Stimulated activated naive CD8-positive, alpha-beta T cell treated with anti-CD3 and anti-CD28 coated beads, Interleukin-15, Interleukin-2, amounts not matched to agents 100 ng/mL and 50 ng/mL, for 24 hours (primary cell): ENCODE results near the gene SMURF1.
"Not testable (repeated sequence)": the region's sequence is repeated elsewhere in the genome, so short reads cannot be mapped to it uniquely, and the experiment has no call there.

Experiments used
- H3K27ac Mint-ChIP-seq: one replicate; pipeline ENCODE4 v1.8.0; 2021; ENCODE audit warnings: mild to moderate bottlenecking, mixed read lengths
- H3K27me3 Mint-ChIP-seq: one replicate; pipeline ENCODE4 v1.8.0; 2021; ENCODE audit warnings: mixed read lengths
- H3K36me3 Mint-ChIP-seq: one replicate; pipeline ENCODE4 v1.8.0; 2021; ENCODE audit warnings: low read depth, mixed read lengths
- H3K4me1 Mint-ChIP-seq: one replicate; pipeline ENCODE4 v1.8.0; 2021; ENCODE audit warnings: low read depth, mixed read lengths
- H3K4me3 Mint-ChIP-seq: one replicate; pipeline ENCODE4 v1.8.0; 2021; ENCODE audit warnings: mild to moderate bottlenecking, mixed read lengths
- H3K9me3 Mint-ChIP-seq: one replicate; pipeline ENCODE4 v1.8.0; 2021; ENCODE audit warnings: mixed read lengths

SMURF1 gene

DNA sequence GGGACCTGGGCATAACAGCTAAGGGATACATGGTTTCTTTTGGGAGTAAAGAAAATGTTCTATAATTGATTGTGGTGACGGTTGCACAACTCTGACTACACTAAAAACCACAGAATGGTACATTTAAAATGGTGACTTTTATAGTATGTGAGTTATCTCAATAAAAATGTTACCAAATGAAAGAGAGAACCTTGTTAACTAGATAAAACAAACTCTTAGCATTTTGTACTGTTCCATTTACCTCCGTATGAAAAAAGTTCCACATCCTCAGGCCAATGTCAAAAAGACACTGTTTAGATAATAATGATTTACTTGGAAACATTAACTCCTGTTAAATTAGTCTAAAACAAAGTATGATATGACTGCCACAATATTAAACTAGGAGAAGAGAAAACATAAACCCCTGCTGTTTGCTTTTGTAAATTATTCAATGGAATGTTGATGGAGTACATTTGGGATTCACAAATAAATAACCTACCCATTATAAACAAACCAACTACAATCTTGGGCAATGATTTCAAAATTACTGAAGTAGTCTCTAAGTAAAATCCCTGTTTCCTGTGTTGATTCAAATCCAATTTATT, 60.7 kb downstream of the SMURF1 start:
- no peak overlapping the region for H3K4me3 Mint-ChIP-seq
- peaks cover 34% of the 10 kb centered on the region for H3K4me1 Mint-ChIP-seq
- no peak overlapping the region for H3K27ac Mint-ChIP-seq
- H3K9me3 Mint-ChIP-seq, result no peaks in the 10 kb centered on the region
- peaks cover 8% of the 10 kb centered on the region for H3K36me3 Mint-ChIP-seq
- no peaks in the 10 kb centered on the region for H3K27me3 Mint-ChIP-seq

DNA sequence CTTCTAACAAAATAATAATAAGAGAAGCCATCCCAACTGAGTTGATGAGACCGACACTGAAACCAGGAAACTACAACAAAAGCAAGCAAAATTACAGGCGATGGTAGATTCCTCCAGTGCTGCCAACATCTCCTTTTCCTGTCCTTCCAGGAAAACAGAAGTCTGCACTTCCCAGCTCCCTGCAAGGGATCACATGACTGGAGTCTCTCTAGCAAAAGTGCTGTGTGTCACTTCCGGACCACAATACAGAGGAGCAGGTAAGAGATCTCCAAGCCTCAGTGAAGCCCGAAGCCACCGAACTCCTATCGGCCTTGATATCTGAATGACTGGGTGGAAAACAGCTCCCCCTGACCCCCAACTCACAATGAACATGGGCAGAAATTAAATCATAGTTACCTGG, 63.2 kb downstream of the SMURF1 start:
- Mint-ChIP-seq H3K4me1 (peaks cover 39% of the 10 kb centered on the region), H3K4me3 (no peak overlapping the region), H3K27me3 (no peaks in the 10 kb centered on the region), H3K36me3 (no peaks in the 10 kb centered on the region), H3K9me3 (no peaks in the 10 kb centered on the region), H3K27ac (no peak overlapping the region)

DNA sequence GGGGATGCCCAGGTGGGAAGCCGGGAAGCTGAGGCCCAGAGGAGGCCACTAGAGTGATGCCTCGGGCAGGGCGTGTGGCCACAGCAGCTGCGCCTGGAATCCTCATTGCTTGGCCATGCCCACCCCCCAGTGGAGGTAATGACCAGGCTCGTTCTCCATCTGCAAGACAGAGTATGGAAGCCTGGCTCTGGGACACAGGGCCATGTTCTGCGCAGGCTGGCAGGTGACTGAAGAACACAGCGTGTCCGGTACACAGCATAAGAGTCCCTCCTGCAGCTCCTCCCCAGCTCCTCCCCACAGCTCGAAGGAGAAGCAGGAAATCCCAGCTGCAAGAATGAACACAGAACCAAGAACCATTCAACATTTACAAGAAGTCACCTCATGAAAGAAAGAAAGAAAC, 64.8 kb downstream of the SMURF1 start:
- peaks cover 35% of the 10 kb centered on the region for H3K4me1 Mint-ChIP-seq
- H3K36me3 Mint-ChIP-seq, result no peaks in the 10 kb centered on the region
- H3K4me3 Mint-ChIP-seq, result no peak overlapping the region
- no peaks in the 10 kb centered on the region for H3K27me3 Mint-ChIP-seq
- no peaks in the 10 kb centered on the region for H3K9me3 Mint-ChIP-seq
- H3K27ac Mint-ChIP-seq, result no peak overlapping the region

DNA sequence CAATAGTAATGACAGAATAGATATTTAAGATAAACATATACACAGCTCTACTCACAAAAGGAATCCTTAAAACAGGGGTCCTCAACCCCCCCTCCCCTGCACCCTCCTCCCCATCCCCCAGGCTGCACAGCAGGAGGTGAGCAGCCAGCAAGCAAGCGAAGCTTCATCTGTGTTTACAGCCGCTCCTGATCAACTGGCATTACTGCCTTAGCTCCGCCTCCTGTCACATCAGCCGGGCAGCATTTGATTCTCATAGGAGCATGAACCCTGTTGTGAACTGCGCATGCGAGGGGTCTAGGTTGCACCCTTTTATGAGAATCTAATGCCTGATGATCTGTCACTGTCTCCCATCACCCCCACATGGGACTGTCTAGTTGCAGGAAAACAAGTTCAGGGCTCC, 65.5 kb downstream of the SMURF1 start:
- Mint-ChIP-seq H3K9me3 (no peaks in the 10 kb centered on the region), H3K4me3 (no peak overlapping the region), H3K4me1 (peaks cover 28% of the 10 kb centered on the region)

DNA sequence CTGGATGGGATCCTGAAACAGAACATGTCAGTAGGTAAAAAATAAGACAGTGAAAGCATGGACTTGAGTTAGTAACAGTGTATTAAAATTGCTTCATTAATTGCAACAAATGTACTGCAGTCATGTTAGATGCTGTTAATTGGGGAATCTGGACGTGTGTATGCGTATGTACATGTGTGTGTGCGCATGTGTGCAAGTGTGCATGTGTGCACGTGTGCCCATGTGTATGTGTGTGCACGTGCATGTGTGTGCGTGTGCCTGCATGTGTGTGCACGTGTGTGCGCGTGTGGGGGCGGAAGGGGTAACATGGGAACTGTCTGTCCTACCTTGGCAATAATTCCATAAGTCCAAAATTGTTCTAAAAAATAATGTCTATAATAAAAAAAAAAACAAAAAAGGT, 67.3 kb downstream of the SMURF1 start:
- peaks cover 24% of the 10 kb centered on the region for H3K4me1 Mint-ChIP-seq
- no peak overlapping the region for H3K4me3 Mint-ChIP-seq
- H3K9me3 Mint-ChIP-seq, result no peaks in the 10 kb centered on the region
- no peak overlapping the region for H3K27ac Mint-ChIP-seq
- H3K27me3 Mint-ChIP-seq, result no peaks in the 10 kb centered on the region
- no peaks in the 10 kb centered on the region for H3K36me3 Mint-ChIP-seq

More for the DNA sequence above, 65.5 kb downstream of the SMURF1 start:
- Mint-ChIP-seq H3K36me3 (no peaks in the 10 kb centered on the region), H3K27ac (no peak overlapping the region), H3K27me3 (no peaks in the 10 kb centered on the region)

DNA sequence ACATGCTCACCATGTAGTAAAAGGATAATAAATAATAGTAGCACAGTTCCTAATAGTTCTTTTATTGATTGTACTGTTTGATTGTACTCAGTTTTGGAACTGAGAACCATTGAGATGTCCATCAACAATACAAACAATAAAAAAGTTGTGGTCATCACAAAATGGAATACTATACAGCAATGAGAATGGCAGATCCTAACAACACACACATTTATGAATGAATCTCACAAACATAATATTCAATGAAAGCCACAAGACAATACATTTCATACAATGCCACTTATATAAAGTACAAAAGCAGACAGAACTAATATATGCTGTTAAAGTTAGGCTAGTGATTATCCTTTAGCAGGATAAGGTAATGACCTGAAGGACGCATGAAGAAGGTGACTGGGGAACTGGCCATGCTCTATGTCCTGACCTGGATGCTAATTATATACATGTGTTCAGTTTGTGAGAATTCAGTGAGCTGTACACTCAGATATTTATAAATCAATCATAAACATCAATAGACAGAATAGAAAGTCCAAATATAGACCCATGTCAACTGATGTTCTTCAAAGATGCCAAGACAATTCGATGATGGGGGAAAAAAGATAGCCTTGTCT, 70.0 kb downstream of the SMURF1 start:
- Mint-ChIP-seq H3K9me3 (no peaks in the 10 kb centered on the region), H3K36me3 (no peaks in the 10 kb centered on the region), H3K4me1 (peaks cover 21% of the 10 kb centered on the region), H3K27ac (no peak overlapping the region), H3K4me3 (no peak overlapping the region), H3K27me3 (no peaks in the 10 kb centered on the region)

DNA sequence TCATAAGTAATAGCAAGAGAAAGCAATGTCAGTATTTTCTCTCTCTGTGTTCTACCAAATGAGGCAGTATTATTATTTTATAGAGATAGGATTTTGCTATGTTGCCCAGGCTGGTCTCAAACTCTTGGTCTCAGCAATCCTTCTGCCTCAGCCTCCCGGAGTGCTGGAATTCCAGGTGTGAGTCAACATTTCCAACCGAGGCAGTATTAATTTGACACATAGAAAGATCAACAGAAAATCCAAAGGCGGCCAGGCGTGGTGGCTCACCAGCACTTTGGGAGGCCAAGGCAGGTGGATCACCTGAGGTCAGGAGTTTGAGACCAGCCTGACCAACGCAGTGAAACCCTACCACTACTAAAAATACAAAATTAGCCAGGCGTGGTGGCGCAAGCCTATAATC, 71.8 kb downstream of the SMURF1 start:
- H3K27ac Mint-ChIP-seq, result no peak overlapping the region
- H3K4me1 Mint-ChIP-seq, result peaks cover 20% of the 10 kb centered on the region
- H3K9me3 Mint-ChIP-seq, result no peaks in the 10 kb centered on the region
- H3K36me3 Mint-ChIP-seq, result no peaks in the 10 kb centered on the region
- no peak overlapping the region for H3K4me3 Mint-ChIP-seq
- H3K27me3 Mint-ChIP-seq, result no peaks in the 10 kb centered on the region

DNA sequence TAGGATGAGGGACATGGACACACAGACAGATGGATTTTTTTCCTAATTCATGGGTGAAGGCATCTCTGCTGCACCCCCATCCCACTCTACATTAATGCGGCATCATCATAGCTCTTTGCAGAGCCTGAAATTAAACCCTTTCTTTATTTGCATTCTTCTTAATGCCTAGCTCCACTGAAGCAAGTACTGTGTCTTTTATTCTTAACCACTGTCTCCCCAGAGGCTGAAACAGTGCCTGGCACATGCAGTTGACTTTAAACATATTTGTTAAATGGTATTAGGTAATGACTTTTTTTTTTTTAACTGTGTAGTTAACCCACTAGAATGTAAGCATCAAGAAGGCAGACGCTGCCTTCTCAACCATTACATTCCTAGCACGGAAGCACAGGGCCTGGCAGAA, 73.5 kb downstream of the SMURF1 start:
- Mint-ChIP-seq H3K9me3 (no peaks in the 10 kb centered on the region), H3K36me3 (no peaks in the 10 kb centered on the region), H3K4me1 (peaks cover 13% of the 10 kb centered on the region), H3K4me3 (no peak overlapping the region), H3K27ac (no peak overlapping the region), H3K27me3 (no peaks in the 10 kb centered on the region)

DNA sequence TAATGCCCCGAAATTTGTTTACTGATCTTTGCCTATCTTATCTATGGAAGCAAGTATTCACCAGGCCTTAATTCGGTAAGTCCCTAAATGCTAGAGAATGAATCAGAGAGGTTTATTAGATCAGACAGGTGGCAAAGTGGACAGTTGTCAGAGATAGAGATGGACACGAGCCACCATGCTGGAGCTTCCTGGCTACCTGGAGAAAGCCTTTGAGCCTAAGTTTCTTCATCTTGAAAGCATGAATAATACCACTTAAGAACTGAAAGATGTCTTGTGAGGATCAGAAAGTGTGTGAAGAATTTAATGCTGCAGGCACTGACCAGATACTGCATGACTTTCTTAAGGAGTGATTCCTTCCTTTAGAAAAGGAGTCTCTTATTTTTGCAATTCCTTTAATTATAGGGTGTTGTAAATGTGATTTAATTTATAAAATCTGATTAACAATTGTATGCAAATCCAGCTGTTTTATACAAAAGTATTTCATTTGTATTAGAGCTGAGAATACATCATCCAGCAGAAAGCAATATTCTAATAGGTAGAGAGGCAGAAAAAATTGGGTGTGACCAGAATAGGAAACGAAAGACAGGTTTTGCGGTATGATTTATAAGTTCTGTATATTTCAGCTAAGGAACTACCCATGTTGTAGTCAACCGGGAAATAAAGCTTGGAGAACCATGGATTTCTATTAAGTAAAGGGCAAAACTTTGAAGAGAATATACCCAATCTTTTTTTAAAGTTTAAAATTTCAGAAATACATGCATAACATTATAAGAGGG, 82.7 kb downstream of the SMURF1 start:
- Mint-ChIP-seq H3K4me3 (no peak overlapping the region), H3K4me1 (peaks cover 9% of the 10 kb centered on the region), H3K27me3 (no peaks in the 10 kb centered on the region), H3K27ac (no peak overlapping the region), H3K9me3 (no peaks in the 10 kb centered on the region), H3K36me3 (peaks cover 12% of the 10 kb centered on the region)

DNA sequence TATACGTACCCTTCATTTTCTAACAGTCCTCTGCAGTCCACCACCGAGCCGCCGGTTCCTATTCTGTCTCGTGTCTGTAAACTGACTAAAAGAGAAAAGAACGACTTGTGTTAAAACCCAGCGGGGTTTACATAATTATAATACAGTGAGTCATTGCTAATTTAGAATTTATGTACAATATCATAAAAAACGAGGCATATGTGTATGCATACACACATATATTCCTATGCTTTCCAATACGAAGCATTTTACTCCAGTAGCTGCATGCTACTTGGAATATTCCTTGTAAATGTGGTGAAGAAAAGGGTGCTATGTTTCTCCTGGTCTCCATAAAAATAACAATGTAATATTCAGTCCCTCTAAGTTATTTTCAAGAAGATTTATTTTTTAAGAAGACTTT, 89.1 kb downstream of the SMURF1 start:
- H3K27me3 Mint-ChIP-seq, result no peaks in the 10 kb centered on the region
- H3K27ac Mint-ChIP-seq, result no peak overlapping the region
- no peak overlapping the region for H3K4me3 Mint-ChIP-seq
- peaks cover 47% of the 10 kb centered on the region for H3K36me3 Mint-ChIP-seq
- no peaks in the 10 kb centered on the region for H3K9me3 Mint-ChIP-seq
- H3K4me1 Mint-ChIP-seq, result peaks cover 16% of the 10 kb centered on the region

DNA sequence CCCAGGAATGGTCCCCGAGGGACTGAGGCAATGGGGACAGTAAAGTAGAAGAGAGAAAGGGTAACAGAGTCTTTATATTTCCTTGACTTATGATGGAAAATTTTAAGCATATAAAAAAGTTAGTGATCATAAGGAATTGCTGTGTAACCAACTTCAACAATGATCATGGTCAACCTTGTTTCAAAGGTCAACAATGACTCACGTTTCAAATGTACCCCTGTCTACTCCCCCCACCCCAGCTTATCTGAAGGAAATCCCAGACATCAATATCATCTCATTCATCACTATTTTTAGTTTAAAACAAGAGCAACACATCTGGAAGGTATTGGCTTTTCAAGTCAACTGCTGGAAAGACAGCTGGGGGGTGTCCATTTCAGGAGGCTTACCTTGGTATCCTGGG, 92.9 kb downstream of the SMURF1 start:
- no peak overlapping the region for H3K4me3 Mint-ChIP-seq
- H3K27ac Mint-ChIP-seq, result peak overlapping the region; percentile 63
- H3K36me3 Mint-ChIP-seq, result peaks cover 49% of the 10 kb centered on the region
- no peaks in the 10 kb centered on the region for H3K9me3 Mint-ChIP-seq
- peaks cover 16% of the 10 kb centered on the region for H3K4me1 Mint-ChIP-seq
- no peaks in the 10 kb centered on the region for H3K27me3 Mint-ChIP-seq

DNA sequence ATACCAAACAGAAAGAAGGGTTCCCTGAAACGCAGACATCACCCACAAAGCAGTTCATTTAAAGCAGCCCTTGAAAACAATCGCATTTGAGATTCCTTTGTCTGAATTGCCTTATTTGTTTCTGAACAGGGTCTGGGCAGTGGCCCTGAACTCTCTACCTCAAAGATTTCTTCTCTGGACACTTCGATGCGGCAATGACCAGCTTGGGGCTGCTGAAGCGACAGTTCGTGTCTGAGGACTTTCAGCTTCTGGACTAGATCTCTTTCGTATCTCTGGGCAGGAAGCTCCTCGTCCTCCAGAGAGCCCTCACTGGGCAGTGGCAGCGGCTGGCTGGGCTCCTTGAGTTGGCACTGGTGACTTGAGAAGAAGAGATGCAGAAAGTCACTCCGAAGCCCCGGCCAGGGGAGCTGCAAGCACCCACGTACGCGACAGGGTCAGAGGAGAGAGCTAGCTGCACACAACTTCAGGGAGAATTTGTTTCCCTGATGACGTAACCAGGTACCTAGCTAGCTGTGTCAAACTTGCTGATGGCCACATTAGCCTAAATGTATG, 96.3 kb downstream of the SMURF1 start:
- Mint-ChIP-seq H3K9me3 (no peaks in the 10 kb centered on the region), H3K27me3 (no peaks in the 10 kb centered on the region), H3K27ac (no peak overlapping the region), H3K36me3 (peaks cover 65% of the 10 kb centered on the region), H3K4me1 (peaks cover 16% of the 10 kb centered on the region), H3K4me3 (no peak overlapping the region)

DNA sequence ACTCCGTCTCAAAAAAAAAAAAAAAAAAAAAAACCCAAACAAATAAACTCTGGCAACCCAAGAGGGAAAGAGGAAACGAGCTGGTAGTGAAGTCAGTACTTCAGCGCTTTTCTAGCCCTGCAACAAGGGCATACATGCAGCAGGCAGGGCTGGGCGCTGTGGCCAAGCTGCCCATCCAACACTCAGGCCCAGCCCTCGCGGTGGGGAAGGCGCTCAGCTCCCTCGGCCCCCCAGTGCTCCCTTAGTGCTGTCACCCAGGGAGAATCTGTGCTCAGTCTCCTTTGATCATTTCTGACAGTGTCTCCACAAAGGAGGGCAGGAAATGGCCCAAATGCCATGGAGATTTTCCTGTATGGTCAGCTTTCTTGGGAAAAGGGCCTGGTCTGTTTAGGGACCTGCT, 97.2 kb downstream of the SMURF1 start:
- Mint-ChIP-seq H3K27me3 (no peaks in the 10 kb centered on the region), H3K4me1 (peaks cover 16% of the 10 kb centered on the region), H3K9me3 (no peaks in the 10 kb centered on the region), H3K27ac (no peak overlapping the region), H3K4me3 (no peak overlapping the region), H3K36me3 (peaks cover 63% of the 10 kb centered on the region)

DNA sequence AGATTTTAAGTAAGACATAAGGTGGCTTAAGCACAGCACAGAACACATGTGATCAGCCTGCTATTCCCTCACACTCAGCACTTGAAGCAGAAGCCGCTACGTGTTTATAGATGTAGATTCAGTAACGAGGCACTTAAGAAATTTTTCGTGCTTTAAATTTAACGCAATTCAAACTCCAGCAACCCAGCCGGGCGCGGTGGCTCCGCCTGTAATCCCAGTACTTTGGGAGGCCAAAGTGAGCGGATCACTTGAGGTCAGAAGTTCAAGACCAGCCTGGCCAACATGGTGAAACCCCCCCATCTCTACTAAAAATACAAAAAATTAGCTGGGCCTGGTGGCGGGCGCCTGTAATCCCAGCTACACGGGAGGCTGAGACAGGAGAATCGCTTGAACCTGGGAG, 97.6 kb downstream of the SMURF1 start:
- Mint-ChIP-seq H3K36me3 (peaks cover 63% of the 10 kb centered on the region), H3K4me1 (peaks cover 12% of the 10 kb centered on the region)
- not testable (repeated sequence) for H3K4me3 Mint-ChIP-seq, H3K27me3 Mint-ChIP-seq, H3K9me3 Mint-ChIP-seq, H3K27ac Mint-ChIP-seq

DNA sequence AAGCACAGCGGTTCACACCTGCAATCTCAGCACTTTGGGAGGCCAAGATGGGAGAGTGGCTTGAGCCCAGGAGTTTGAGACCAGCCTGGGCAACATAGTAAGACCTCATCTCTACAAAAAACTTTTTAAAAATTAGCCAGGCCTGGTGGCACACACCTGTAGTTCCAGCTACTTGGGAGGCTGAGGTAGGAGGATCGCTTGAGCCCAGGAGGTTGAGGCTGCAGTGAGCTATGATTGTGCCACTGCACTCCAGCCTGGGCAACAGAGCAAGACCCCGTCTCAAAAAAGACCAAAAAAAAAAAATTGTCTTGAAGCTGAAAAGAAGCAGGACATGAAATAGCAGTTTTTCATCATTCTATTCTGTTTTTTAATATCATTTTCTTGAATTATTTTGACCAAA, 99.0 kb downstream of the SMURF1 start:
- not testable (repeated sequence) for H3K27me3 Mint-ChIP-seq, H3K4me3 Mint-ChIP-seq, H3K4me1 Mint-ChIP-seq, H3K27ac Mint-ChIP-seq, H3K9me3 Mint-ChIP-seq
- peaks cover 60% of the 10 kb centered on the region for H3K36me3 Mint-ChIP-seq
